H1 (cell line): Measurements from ENCODE around the gene RNGTT.
"Not testable (repeated sequence)": the region's sequence is repeated elsewhere in the genome, so short reads cannot be mapped to it uniquely, and the experiment has no call there.

Experiments used
- CTCF ChIP-seq, 3 experiments: IDR thresholded peaks; 1 replicate in 2 of 3; 2 replicates in 1 of 3; pipeline versions ENCODE4 v1.5.1 to v1.6.1; 2011; ENCODE audit warnings: low read length in 3 of 3, mild to moderate bottlenecking in 3 of 3, inconsistent platforms in 2 of 3, low read depth in 1 of 3, moderate library complexity in 1 of 3; ENCODE audit not compliant: insufficient read depth in 1 of 3; ENCODE audit errors: control extremely low read depth in 1 of 3
- RAD21 ChIP-seq, 2 experiments: IDR thresholded peaks in 1 of 2; conservative IDR thresholded peaks in 1 of 2; 2 replicates each; pipeline ENCODE4 v1.6.1; 2011; ENCODE audit warnings: low read depth in 2 of 2, low read length in 2 of 2, improper control_type of control experiment in 1 of 2, inconsistent platforms in 1 of 2, mild to moderate bottlenecking in 1 of 2, moderate library complexity in 1 of 2
- SP1 ChIP-seq: IDR thresholded peaks from 2 replicates; pipeline ENCODE4 v1.6.1; 2011; ENCODE audit warnings: low read depth, low read length
- SP2 ChIP-seq: IDR thresholded peaks from 2 replicates; pipeline ENCODE4 v1.6.1; 2012; ENCODE audit warnings: mild to moderate bottlenecking, low read length, inconsistent platforms

DNA sequence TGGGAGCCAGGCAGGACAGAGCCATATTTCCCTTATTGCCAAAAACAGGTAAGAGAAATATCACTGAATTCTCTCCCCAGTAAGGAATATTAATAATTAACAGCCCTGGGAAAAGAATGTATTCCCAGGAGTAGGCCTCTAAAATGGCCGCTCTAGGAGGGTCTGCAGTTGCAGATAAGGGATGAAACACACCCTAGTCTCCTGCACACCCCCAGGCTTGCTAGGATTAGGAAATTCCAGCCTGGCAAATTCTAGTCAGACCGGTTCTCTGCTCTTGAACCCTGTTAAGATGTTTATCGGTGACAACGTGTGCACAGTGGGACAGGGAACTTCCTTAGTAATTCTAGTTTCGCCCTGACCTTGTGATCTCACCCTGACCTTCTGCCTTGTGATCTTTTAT is 31.4 kb downstream of the RNGTT start:
- TF ChIP-seq SP1; CTCF (IDR thresholded peaks at IDR 0.05; ENCODE audit: control extremely low read depth in 1 of 3, insufficient read depth in 1 of 3, low read depth in 1 of 3, low read length in 3 of 3); SP2; RAD21 (IDR thresholded peaks at IDR 0.05 in 1 of 2, conservative IDR thresholded peaks at IDR 0.05 in 1 of 2; ENCODE audit: low read depth in 2 of 2, low read length in 2 of 2): not testable (repeated sequence)
